ENCODE data around the gene CCDC57.

- TF ChIP-seq, protein P1, sequence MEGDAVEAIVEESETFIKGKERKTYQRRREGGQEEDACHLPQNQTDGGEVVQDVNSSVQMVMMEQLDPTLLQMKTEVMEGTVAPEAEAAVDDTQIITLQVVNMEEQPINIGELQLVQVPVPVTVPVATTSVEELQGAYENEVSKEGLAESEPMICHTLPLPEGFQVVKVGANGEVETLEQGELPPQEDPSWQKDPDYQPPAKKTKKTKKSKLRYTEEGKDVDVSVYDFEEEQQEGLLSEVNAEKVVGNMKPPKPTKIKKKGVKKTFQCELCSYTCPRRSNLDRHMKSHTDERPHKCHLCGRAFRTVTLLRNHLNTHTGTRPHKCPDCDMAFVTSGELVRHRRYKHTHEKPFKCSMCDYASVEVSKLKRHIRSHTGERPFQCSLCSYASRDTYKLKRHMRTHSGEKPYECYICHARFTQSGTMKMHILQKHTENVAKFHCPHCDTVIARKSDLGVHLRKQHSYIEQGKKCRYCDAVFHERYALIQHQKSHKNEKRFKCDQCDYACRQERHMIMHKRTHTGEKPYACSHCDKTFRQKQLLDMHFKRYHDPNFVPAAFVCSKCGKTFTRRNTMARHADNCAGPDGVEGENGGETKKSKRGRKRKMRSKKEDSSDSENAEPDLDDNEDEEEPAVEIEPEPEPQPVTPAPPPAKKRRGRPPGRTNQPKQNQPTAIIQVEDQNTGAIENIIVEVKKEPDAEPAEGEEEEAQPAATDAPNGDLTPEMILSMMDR (IDR thresholded peaks at IDR 0.05) = no peak
- no peak for TF ChIP-seq POLR2AphosphoS5 (IDR thresholded peaks at IDR 0.05)
- no peak for TF ChIP-seq POLR2A (IDR thresholded peaks at IDR 0.05)
Observed at GRCh38 chr17:82053130-82053529, 159.5 kb downstream of the CCDC57 start.
